ENCODE measurements around the gene TDP1.

TDP1 gene

DNA sequence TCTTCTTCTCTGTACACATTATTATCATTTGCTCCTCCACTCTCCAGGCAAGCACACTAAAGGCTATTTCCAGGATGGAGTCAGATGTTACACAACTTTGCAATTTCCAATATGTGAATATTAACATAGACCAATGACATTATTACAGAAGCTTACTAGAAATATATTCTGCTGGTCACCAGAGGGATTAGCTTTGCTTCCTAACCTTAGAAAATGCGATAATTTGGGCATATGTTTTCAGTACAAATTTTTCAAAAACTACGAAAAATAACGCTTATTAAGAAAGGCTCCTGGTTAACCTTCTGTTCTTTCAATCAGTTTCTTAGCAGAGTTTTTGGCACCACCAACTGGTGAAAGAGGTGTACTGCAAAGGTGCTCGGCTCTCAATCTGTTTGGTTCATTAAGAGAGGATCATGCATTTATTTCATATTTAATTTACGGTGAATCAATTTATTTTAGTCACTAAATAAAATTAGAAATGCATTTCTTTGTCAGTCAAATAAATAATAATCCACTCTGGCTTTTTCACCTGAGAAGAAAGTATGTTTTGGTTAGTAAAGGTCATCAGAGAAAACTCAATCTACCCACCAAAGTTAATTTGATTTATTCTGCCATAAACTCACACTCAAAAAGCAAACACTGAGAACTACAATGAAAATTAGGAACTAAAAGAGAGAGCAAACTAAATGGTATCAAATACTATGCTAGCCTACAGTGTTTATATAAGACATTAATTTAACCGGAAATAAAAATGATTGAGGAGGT is 40.4 kb upstream of the TDP1 start:
- Histone ChIP-seq H3K9me3 (ENCODE audit: insufficient read depth, low read length, severe bottlenecking) (no peaks in the 10 kb centered on the region), H3K27ac (ENCODE audit: low read length) (no peak overlapping the region), H3K4me3 (ENCODE audit: low read depth in 1 of 2, low read length in 2 of 2) (no peak overlapping the region), H3K36me3 (ENCODE audit: insufficient read depth, low read length) (no peaks in the 10 kb centered on the region), H3K9ac (ENCODE audit: low read depth, low read length) (no peak overlapping the region), H4K20me1 (ENCODE audit: insufficient read depth, low read length) (no peaks in the 10 kb centered on the region), H3K4me2 (ENCODE audit: insufficient read depth, low read length) (peak overlapping the region; percentile 34; the same call in 1 of the 2 replicates), H3K79me2 (ENCODE audit: insufficient read depth, low read length) (no peaks in the 10 kb centered on the region), H3K4me1 (ENCODE audit: insufficient read depth, low read length) (peaks cover 5% of the 10 kb centered on the region), H2AFZ (ENCODE audit: low read depth, low read length) (no peak overlapping the region), H3K27me3 (ENCODE audit: insufficient read depth, low read length, poor library complexity) (no peaks in the 10 kb centered on the region)
- peak; percentile 73 for DNase-seq
- peak; percentile 76; the same call in 2 of the 3 replicates for ATAC-seq (ENCODE audit: insufficient read depth, low read depth)
- TF ChIP-seq EZH2 (IDR thresholded peaks at IDR 0.05; ENCODE audit: borderline replicate concordance, low read depth, low read length, severe bottlenecking): no peak
- TF ChIP-seq, protein P1, sequence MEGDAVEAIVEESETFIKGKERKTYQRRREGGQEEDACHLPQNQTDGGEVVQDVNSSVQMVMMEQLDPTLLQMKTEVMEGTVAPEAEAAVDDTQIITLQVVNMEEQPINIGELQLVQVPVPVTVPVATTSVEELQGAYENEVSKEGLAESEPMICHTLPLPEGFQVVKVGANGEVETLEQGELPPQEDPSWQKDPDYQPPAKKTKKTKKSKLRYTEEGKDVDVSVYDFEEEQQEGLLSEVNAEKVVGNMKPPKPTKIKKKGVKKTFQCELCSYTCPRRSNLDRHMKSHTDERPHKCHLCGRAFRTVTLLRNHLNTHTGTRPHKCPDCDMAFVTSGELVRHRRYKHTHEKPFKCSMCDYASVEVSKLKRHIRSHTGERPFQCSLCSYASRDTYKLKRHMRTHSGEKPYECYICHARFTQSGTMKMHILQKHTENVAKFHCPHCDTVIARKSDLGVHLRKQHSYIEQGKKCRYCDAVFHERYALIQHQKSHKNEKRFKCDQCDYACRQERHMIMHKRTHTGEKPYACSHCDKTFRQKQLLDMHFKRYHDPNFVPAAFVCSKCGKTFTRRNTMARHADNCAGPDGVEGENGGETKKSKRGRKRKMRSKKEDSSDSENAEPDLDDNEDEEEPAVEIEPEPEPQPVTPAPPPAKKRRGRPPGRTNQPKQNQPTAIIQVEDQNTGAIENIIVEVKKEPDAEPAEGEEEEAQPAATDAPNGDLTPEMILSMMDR (IDR thresholded peaks at IDR 0.05; ENCODE audit: borderline replicate concordance, extremely low read depth, low read length, poor library complexity, severe bottlenecking): peak; percentile 95

DNA sequence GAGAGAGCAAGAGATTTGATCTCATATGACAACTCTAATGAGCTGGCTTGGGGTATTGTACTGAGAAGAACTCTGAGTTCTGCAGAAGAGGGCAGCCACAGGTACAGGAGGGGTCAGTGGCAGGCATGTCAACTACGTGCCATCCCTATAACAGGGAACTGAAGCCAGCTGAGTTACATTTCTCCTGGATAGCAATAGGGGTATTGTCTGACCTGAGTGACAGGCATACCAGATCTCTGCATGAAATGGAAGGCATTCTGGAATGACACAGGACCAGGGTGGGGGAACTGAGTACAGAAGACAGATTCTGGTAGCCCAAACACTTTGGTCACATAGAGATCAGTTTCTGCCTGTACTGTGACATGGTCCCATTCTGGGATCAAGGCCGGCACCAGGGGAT is 37.0 kb upstream of the TDP1 start:
- Histone ChIP-seq H3K36me3 (ENCODE audit: insufficient read depth, low read length) (no peaks in the 10 kb centered on the region), H2AFZ (ENCODE audit: low read depth, low read length) (no peak overlapping the region), H3K79me2 (ENCODE audit: insufficient read depth, low read length) (no peaks in the 10 kb centered on the region), H3K4me1 (ENCODE audit: insufficient read depth, low read length) (peaks cover 5% of the 10 kb centered on the region), H3K4me2 (ENCODE audit: insufficient read depth, low read length) (no peak overlapping the region), H4K20me1 (ENCODE audit: insufficient read depth, low read length) (no peaks in the 10 kb centered on the region), H3K9me3 (ENCODE audit: insufficient read depth, low read length, severe bottlenecking) (no peaks in the 10 kb centered on the region), H3K4me3 (ENCODE audit: low read depth in 1 of 2, low read length in 2 of 2) (no peak overlapping the region), H3K27ac (ENCODE audit: low read length) (no peak overlapping the region), H3K27me3 (ENCODE audit: insufficient read depth, low read length, poor library complexity) (no peaks in the 10 kb centered on the region), H3K9ac (ENCODE audit: low read depth, low read length) (no peak overlapping the region)
- no peak for TF ChIP-seq EZH2 (IDR thresholded peaks at IDR 0.05; ENCODE audit: borderline replicate concordance, low read depth, low read length, severe bottlenecking)
- ATAC-seq (ENCODE audit: insufficient read depth, low read depth) (no peak), DNase-seq (no peak)

DNA sequence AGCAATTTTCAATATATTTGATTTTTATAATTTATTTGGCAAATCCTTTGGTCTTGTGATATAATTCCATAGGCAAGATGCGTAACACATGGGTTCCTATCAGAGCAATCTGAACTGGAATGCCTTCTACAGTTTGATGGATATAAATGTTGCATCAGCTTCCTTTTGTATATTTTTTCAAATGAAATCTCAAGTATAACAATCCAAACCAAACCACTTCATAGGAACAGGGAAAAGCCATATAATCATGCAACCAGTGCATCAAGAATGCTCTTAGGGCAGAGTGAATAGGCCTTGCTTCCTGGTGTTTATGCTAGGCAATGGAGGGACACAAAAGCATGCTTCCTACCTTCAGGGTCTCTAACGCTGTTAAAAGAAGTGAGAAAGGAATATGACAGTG is 35.7 kb upstream of the TDP1 start:
- Histone ChIP-seq H3K27ac (ENCODE audit: low read length) (no peak overlapping the region), H3K9ac (ENCODE audit: low read depth, low read length) (no peak overlapping the region), H3K36me3 (ENCODE audit: insufficient read depth, low read length) (no peaks in the 10 kb centered on the region), H2AFZ (ENCODE audit: low read depth, low read length) (no peak overlapping the region), H3K4me1 (ENCODE audit: insufficient read depth, low read length) (peaks cover 2% of the 10 kb centered on the region), H3K27me3 (ENCODE audit: insufficient read depth, low read length, poor library complexity) (no peaks in the 10 kb centered on the region), H3K79me2 (ENCODE audit: insufficient read depth, low read length) (no peaks in the 10 kb centered on the region), H3K9me3 (ENCODE audit: insufficient read depth, low read length, severe bottlenecking) (no peaks in the 10 kb centered on the region), H3K4me3 (ENCODE audit: low read depth in 1 of 2, low read length in 2 of 2) (no peak overlapping the region), H4K20me1 (ENCODE audit: insufficient read depth, low read length) (no peaks in the 10 kb centered on the region), H3K4me2 (ENCODE audit: insufficient read depth, low read length) (no peak overlapping the region)
- no peak for TF ChIP-seq EZH2 (IDR thresholded peaks at IDR 0.05; ENCODE audit: borderline replicate concordance, low read depth, low read length, severe bottlenecking)
- TF ChIP-seq, protein P1 (IDR thresholded peaks at IDR 0.05; ENCODE audit: borderline replicate concordance, extremely low read depth, low read length, poor library complexity, severe bottlenecking): no peak
- ATAC-seq (ENCODE audit: insufficient read depth, low read depth): no peak
- DNase-seq: no peak

DNA sequence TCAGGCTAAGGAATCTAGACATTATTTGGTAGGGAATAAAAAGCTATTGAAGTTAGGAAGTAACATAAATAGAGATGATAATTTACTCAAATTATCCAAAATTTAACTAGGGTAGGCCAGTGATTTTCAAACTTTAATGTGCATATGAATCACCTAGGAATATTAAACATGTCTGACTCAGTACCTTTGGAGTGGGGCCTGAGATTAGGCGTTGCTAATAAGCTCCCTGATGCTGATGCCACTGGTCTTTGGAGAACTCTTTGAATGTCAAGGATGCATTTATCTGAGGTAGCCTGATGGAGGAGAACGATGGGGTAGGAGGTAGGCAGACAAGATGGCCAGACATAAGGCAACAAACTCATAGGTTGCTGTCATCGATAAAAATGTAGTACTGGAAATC is 34.4 kb upstream of the TDP1 start:
- no peak overlapping the region for H3K4me3 ChIP-seq (ENCODE audit: low read depth in 1 of 2, low read length in 2 of 2)
- no peak for TF ChIP-seq EZH2 (IDR thresholded peaks at IDR 0.05; ENCODE audit: borderline replicate concordance, low read depth, low read length, severe bottlenecking)
- TF ChIP-seq, protein P1 (IDR thresholded peaks at IDR 0.05; ENCODE audit: borderline replicate concordance, extremely low read depth, low read length, poor library complexity, severe bottlenecking): no peak
- no peaks in the 10 kb centered on the region for H3K9me3 ChIP-seq (ENCODE audit: insufficient read depth, low read length, severe bottlenecking)
- no peaks in the 10 kb centered on the region for H3K36me3 ChIP-seq (ENCODE audit: insufficient read depth, low read length)
- no peaks in the 10 kb centered on the region for H3K79me2 ChIP-seq (ENCODE audit: insufficient read depth, low read length)
- ATAC-seq (ENCODE audit: insufficient read depth, low read depth): no peak
- no peaks in the 10 kb centered on the region for H4K20me1 ChIP-seq (ENCODE audit: insufficient read depth, low read length)
- H3K4me1 ChIP-seq (ENCODE audit: insufficient read depth, low read length): no peaks in the 10 kb centered on the region
- no peak overlapping the region for H3K4me2 ChIP-seq (ENCODE audit: insufficient read depth, low read length)
- H3K9ac ChIP-seq (ENCODE audit: low read depth, low read length): no peak overlapping the region
- H3K27ac ChIP-seq (ENCODE audit: low read length): no peak overlapping the region
- H3K27me3 ChIP-seq (ENCODE audit: insufficient read depth, low read length, poor library complexity): no peaks in the 10 kb centered on the region
- H2AFZ ChIP-seq (ENCODE audit: low read depth, low read length): no peak overlapping the region
- no peak for DNase-seq
